ENCODE results near the gene PYROXD2.

DNA sequence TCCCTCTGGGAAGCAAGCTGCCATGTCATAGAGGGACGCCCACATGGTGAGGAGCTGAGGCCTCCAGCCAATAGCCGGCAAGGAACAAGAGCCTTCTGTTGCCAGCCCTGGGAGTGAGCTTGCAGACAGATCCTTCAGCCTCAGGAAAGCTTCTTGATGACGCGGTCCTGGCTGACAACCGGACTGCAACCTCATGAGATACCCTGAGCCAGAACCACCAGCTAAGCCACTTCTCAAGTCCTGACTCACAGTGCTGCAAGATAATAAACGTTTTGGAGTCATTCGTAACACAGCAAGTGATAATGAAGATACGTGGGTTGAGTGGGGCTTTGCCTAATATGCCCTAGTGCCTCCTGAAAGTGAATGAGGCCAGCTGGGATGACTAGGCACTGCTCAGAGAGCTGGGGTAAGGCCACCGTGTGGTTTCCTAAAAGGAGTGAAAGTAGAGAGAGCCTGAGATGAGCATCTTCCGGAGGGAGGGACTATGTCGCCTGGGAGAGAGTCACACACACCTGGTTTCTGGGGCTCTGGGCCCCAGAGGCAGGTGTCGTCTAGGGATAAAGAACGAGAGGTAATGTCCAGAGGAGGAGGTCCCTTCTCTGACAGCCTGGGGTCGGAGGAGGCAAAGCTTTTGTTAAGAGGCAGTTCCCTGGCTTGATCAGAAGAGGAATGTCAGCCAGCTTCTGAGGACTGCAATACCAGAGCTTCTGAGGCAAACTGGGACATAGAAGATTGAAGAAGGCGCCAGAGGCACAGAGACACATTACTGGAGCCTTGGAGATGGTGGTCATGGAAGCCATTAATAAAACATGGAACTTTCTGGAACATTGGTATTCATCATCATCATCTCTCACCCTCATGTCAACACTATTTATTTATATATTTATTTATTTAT, 53.6 kb downstream of the PYROXD2 start:
- TF ChIP-seq, protein P1, sequence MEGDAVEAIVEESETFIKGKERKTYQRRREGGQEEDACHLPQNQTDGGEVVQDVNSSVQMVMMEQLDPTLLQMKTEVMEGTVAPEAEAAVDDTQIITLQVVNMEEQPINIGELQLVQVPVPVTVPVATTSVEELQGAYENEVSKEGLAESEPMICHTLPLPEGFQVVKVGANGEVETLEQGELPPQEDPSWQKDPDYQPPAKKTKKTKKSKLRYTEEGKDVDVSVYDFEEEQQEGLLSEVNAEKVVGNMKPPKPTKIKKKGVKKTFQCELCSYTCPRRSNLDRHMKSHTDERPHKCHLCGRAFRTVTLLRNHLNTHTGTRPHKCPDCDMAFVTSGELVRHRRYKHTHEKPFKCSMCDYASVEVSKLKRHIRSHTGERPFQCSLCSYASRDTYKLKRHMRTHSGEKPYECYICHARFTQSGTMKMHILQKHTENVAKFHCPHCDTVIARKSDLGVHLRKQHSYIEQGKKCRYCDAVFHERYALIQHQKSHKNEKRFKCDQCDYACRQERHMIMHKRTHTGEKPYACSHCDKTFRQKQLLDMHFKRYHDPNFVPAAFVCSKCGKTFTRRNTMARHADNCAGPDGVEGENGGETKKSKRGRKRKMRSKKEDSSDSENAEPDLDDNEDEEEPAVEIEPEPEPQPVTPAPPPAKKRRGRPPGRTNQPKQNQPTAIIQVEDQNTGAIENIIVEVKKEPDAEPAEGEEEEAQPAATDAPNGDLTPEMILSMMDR (IDR thresholded peaks at IDR 0.05): no peak
- TF ChIP-seq POLR2A (IDR thresholded peaks at IDR 0.05): no peak
